ENCODE results near the gene ZNF367. TPM values are rescaled to one million over a fixed set of nuclear protein-coding genes. Genes with fewer than 3 reads are reported as not detected.

ZNF367 gene
- total and polyA plus RNA-seq, 9 of the 15 experiments (the other 6 are each of a cell fraction or from before 2014, with no cell fraction given) = 2.7 to 14.4 (median 10.0) TPM

- TF ChIP-seq, protein P1, sequence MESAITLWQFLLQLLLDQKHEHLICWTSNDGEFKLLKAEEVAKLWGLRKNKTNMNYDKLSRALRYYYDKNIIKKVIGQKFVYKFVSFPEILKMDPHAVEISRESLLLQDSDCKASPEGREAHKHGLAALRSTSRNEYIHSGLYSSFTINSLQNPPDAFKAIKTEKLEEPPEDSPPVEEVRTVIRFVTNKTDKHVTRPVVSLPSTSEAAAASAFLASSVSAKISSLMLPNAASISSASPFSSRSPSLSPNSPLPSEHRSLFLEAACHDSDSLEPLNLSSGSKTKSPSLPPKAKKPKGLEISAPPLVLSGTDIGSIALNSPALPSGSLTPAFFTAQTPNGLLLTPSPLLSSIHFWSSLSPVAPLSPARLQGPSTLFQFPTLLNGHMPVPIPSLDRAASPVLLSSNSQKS (CRISPR knock-in tag; IDR thresholded peaks at IDR 0.05) = no peak
- TF ChIP-seq ZKSCAN3 (CRISPR knock-in tag; IDR thresholded peaks at IDR 0.05) (no peak), FOS (IDR thresholded peaks at IDR 0.05; ENCODE audit: extremely low read depth, insufficient read length) (no peak), NFATC3 (IDR thresholded peaks at IDR 0.05) (no peak), GATAD2A (IDR thresholded peaks at IDR 0.05) (no peak), KLF13 (tag; IDR thresholded peaks at IDR 0.05; ENCODE audit: borderline replicate concordance, low read depth) (peak; percentile 51; the same call in 1 of the 2 replicates), ZNF780A (CRISPR knock-in tag; IDR thresholded peaks at IDR 0.05) (no peak), ZNF445 (CRISPR knock-in tag; IDR thresholded peaks at IDR 0.05; ENCODE audit: low read depth) (no peak), OTX1 (CRISPR knock-in tag; IDR thresholded peaks at IDR 0.05) (peak; percentile 79; the same call in 1 of the 2 replicates), ZNF431 (CRISPR knock-in tag; IDR thresholded peaks at IDR 0.05) (no peak), NR1H2 (CRISPR knock-in tag; IDR thresholded peaks at IDR 0.05) (no peak), TFAM (CRISPR knock-in tag; conservative IDR thresholded peaks at IDR 0.05) (no peak), TEAD2 (tag; IDR thresholded peaks at IDR 0.05) (no peak), THRAP3 (IDR thresholded peaks at IDR 0.05; ENCODE audit: borderline replicate concordance) (no peak), ZNF324 (CRISPR knock-in tag; IDR thresholded peaks at IDR 0.05) (no peak), TEAD4 (IDR thresholded peaks at IDR 0.05; ENCODE audit: low read length) (no peak), TEAD4 (CRISPR knock-in tag; IDR thresholded peaks at IDR 0.05; ENCODE audit: borderline replicate concordance) (no peak), ZNF217 (CRISPR knock-in tag; IDR thresholded peaks at IDR 0.05) (no peak), ATF7 (IDR thresholded peaks at IDR 0.05) (peak; percentile 90), MAFG (tag; conservative IDR thresholded peaks at IDR 0.05) (no peak), MAX (CRISPR knock-in tag; IDR thresholded peaks at IDR 0.05) (peak; percentile 72), MCM7 (IDR thresholded peaks at IDR 0.05) (no peak)
- TF ChIP-seq, protein P2, sequence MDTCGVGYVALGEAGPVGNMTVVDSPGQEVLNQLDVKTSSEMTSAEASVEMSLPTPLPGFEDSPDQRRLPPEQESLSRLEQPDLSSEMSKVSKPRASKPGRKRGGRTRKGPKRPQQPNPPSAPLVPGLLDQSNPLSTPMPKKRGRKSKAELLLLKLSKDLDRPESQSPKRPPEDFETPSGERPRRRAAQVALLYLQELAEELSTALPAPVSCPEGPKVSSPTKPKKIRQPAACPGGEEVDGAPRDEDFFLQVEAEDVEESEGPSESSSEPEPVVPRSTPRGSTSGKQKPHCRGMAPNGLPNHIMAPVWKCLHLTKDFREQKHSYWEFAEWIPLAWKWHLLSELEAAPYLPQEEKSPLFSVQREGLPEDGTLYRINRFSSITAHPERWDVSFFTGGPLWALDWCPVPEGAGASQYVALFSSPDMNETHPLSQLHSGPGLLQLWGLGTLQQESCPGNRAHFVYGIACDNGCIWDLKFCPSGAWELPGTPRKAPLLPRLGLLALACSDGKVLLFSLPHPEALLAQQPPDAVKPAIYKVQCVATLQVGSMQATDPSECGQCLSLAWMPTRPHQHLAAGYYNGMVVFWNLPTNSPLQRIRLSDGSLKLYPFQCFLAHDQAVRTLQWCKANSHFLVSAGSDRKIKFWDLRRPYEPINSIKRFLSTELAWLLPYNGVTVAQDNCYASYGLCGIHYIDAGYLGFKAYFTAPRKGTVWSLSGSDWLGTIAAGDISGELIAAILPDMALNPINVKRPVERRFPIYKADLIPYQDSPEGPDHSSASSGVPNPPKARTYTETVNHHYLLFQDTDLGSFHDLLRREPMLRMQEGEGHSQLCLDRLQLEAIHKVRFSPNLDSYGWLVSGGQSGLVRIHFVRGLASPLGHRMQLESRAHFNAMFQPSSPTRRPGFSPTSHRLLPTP (IDR thresholded peaks at IDR 0.05; ENCODE audit: borderline replicate concordance, extremely low read depth, insufficient read length) = no peak
- TF ChIP-seq, protein P3, sequence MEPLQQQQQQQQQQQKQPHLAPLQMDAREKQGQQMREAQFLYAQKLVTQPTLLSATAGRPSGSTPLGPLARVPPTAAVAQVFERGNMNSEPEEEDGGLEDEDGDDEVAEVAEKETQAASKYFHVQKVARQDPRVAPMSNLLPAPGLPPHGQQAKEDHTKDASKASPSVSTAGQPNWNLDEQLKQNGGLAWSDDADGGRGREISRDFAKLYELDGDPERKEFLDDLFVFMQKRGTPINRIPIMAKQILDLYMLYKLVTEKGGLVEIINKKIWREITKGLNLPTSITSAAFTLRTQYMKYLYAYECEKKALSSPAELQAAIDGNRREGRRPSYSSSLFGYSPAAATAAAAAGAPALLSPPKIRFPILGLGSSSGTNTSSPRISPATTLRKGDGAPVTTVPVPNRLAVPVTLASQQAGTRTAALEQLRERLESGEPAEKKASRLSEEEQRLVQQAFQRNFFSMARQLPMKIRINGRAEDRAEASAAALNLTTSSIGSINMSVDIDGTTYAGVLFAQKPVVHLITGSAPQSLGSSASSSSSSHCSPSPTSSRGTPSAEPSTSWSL (CRISPR knock-in tag; IDR thresholded peaks at IDR 0.05; ENCODE audit: borderline replicate concordance) = no peak
- TF ChIP-seq, protein P4, sequence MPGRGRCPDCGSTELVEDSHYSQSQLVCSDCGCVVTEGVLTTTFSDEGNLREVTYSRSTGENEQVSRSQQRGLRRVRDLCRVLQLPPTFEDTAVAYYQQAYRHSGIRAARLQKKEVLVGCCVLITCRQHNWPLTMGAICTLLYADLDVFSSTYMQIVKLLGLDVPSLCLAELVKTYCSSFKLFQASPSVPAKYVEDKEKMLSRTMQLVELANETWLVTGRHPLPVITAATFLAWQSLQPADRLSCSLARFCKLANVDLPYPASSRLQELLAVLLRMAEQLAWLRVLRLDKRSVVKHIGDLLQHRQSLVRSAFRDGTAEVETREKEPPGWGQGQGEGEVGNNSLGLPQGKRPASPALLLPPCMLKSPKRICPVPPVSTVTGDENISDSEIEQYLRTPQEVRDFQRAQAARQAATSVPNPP (IDR thresholded peaks at IDR 0.05; ENCODE audit: borderline replicate concordance, insufficient read depth, insufficient read length) = no peak
These were observed 1.1 kb downstream of the ZNF367 start (continued) for GRCh38 chr9:96417051-96417586.

Measured in K562 (cell line).